GM19372 (cell line): ENCODE measurements around the gene LRRC27.
"Not testable (repeated sequence)": the region's sequence is repeated elsewhere in the genome, so short reads cannot be mapped to it uniquely, and the experiment has no call there.

Experiments
- ATAC-seq: cut with Tn5 transposase; IDR thresholded peaks from one replicate; pipeline ENCODE4 v1.9.1; 2021; ENCODE audit warnings: mild to moderate bottlenecking, low read depth, moderate library complexity; ENCODE audit not compliant: unreplicated experiment

Gene LRRC27

DNA sequence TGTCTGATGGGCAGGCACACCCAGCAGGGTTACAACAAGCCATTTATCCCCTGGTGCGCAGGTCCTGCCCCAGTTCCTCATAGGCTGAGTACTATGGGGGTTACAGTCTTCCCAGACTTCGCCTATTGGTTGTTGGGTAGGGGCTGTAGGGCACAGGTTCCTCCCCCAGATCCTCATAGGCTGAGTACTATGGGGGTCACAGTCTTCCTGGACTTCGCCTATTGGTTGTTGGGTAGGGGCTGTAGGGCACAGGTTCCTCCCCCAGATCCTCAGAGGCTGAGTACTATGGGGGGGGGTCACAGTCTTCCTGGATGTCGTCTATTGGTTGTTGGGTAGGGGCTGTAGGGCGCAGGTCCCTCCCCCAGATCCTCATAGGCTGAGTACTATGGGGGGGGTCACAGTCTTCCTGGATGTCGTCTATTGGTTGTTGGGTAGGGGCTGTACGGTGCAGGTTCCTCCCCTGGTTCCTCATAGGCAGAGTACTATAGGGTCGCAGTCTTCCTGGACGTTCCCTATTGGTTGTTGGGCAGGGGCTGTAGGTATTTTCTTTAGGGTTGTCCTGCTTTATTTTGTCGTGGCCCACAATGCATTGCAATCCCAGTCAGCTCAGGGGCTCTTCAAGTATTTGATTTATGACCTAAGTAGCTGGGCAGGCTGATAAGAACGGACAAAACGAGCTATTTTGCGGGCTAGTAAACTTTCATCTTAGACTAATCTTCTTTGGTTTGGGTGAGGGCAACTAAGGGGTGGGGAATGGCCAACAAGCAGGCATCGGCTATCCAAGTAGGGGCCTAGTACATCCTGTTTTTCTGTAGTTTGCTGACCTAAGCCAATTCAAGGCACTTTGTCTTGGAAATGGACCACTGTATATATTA, 3.4 kb downstream of the LRRC27 start:
- ATAC-seq: peak; percentile 43

DNA sequence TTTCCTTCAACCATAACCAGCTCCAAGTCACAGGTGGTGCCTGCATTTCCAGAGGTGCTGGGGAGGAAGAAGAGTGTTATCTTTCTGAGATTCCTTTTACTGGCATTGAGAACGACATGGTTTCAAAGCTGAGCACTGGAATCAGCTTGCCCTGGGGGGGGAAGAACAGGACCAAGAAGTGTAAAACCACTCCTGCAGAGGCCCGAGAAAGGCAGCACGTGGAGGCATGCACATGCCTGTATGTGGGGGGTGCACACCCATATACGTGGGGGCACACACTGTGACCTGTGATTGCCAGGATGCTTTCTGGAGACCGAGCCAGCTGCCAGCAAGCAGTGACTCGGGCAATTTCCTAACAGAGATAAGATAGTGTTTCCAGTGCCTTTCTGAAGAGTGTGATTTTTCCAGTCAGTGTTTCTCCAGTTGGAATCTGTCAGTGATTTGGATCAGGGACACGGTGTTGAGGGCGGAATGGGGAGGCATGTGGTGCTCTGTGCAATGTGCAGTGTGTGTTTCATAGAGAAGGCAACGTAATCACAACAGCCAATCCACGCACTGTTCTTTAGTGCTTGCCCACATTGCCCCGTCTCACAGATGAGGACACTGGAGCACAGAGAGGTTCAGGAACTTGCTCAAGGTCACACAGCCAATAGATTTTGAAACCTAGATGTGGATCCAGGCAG, 4.2 kb downstream of the LRRC27 start:
- ATAC-seq: no peak

- no peak for ATAC-seq
Observed at GRCh38 chr10:132336919-132337407, 5.0 kb downstream of the LRRC27 start.

GRCh38 chr10:132337854-132338253, 5.9 kb downstream of the LRRC27 start:
- not testable (repeated sequence) for ATAC-seq

DNA sequence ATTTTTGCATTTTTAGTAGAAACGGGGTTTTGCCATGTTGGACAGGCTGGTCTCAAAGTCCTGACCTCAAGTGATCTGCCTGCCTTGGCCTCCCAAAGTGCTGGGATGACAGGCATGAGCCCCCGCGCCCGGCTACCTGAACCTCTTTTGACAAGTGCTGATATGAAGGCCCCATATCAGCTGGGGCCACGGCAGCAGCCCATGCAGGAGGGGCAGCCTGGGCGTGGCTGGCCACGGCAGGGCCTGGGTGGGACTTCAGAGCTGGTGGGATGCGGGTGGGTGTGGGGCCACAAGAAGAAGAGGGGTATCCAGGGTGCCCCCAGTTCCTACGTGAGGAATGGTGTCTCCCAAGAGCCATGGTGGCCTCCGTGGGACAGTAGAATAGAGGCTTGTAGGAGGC, 6.9 kb downstream of the LRRC27 start:
- no peak for ATAC-seq

DNA sequence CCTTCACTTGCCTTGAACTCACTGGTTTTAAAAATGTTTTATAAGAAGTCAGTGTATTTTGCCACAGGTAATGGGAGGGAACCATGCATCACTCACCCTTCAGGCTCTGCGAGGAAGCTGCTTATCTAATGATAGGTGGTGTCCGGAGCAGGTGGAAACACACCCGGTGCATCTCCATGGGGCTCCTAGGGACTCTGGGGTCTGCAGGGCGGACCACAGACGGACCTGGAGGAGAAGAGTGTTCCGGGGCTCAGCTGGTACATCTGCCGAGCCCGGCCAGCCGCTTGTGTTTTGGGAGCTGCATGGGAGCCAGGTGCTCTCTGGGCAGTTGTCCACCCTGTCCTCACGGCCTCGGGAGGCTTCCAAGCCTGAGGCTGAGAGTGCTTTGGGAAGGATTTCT, 7.3 kb downstream of the LRRC27 start:
- no peak for ATAC-seq

DNA sequence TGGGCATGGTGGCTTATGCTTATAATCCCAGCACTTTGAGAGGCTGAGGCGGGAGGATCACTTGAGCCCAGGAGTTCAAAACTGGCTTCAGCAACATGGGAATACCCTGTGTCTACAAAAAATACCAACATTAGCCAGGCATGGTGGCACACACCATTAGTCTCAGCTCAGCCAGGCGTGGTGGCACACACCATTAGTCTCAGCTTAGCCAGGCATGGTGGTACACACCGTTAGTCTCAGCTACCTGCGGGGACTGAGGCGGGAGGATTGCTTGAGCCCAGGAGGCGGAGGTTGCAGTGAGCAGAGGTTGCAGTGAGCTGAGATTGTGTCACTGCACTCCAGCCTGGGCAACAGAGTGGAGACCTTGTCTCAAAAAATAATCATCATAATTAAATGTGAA, 9.0 kb downstream of the LRRC27 start:
- no peak for ATAC-seq

- ATAC-seq: no peak
Observed at GRCh38 chr10:132341781-132342180, 9.8 kb downstream of the LRRC27 start.

- no peak for ATAC-seq
Observed at GRCh38 chr10:132342553-132342952, 10.6 kb downstream of the LRRC27 start.

DNA sequence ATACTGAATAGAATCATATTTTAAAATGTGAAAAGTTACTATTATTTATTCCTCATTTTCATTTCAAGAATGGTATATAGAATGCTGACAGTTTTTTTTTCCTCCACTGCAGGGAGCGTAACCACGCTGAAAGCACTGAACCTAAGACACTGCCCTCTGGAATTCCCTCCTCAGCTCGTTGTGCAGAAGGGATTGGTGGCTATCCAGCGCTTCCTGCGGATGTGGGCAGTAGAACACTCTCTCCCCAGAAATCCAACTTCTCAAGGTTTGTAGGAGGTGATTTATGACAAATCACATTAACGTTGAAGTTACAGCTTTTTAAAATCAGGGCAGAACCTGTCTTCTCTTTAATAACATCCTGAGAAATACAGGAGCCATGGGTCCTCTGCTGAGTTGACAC, 12.4 kb downstream of the LRRC27 start:
- no peak for ATAC-seq

DNA sequence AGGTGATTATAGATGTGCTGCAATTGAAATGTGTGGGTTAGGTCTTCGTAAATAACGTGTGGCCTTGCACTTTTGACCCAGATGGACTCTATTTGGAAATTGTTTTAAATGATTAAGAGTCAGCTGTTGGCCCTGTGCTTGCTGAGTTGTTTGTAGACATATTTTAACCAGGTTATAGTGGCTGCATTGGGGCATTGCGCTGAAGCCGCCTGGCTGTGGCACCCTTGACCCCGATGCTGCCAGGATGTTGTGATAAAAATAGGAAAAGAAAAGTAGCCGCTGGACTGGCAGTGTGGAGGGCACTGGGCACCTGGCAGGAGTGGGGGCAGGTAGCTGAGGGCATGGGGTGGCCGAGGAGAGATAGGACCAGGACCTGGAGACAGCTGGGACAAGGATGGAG, 13.4 kb downstream of the LRRC27 start:
- no peak for ATAC-seq

- no peak for ATAC-seq
Observed at GRCh38 chr10:132346806-132347205, 14.8 kb downstream of the LRRC27 start.

- ATAC-seq: no peak
Observed at GRCh38 chr10:132347211-132347930, 15.4 kb downstream of the LRRC27 start.

DNA sequence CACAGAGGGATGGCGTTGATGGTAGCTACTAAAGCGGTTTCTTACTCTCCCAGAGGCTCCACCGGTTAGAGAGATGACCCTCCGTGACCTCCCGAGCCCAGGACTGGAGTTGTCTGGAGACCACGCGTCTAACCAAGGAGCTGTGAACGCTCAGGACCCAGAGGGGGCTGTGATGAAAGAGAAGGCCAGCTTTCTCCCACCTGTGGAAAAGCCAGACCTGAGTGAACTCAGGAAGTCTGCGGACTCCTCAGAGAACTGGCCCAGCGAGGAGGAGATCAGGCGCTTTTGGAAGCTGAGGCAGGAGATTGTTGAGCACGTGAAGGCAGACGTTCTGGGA, 15.9 kb downstream of the LRRC27 start:
- ATAC-seq: no peak

GRCh38 chr10:132349766-132350165, 17.8 kb downstream of the LRRC27 start:
- no peak for ATAC-seq

- ATAC-seq: no peak
Observed at GRCh38 chr10:132350391-132350790, 18.4 kb downstream of the LRRC27 start.

DNA sequence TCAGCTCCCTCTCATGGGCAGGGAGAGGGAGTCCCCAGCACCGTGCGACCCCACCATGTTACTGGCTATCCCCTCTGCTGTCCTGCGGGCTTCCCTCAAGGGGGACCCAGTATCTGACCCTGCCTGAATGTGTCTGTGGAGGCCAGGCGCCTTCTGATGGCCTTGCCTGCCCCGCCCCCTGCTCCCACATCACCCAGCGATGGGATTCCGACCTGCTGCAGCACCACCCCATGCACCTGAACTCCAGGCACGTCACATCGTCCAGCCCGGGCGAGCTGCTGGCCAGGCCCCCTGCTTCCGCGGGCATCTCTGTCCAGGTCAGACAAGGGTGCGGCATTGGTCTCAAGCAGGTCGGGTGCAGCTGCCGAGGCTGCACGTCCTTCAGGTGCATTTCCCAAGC, 19.0 kb downstream of the LRRC27 start:
- no peak for ATAC-seq

DNA sequence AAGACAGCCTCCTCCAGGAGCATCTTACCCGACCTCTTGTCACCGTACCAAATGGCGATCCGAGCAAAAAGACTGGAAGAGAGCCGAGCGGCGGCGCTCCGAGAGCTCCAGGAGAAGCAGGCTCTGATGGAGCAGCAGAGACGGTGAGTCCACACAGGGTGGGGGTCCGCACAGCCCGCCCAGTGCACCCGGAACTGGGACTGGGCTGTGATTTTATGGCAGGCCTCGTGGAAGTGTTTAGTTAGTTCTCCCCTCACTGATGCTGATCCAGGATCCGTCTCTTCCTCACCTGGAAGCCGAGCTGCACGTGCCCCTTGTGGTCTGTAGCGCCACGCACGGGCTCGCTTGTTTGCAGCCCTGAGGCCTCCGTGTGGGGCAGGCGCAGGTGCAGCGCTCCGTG, 19.6 kb downstream of the LRRC27 start:
- no peak for ATAC-seq

- not testable (repeated sequence) for ATAC-seq
Observed at GRCh38 chr10:132352462-132353308, 20.7 kb downstream of the LRRC27 start.
